ENCODE measurements around the gene WLS.

- TF ChIP-seq CBFB (IDR thresholded peaks at IDR 0.05; ENCODE audit: low read depth): no peak
- TF ChIP-seq EP300 (IDR thresholded peaks at IDR 0.05; ENCODE audit: borderline replicate concordance in 1 of 2, control insufficient read depth in 1 of 2, low read depth in 2 of 2, low read length in 2 of 2): no peak
- no peak for TF ChIP-seq CTCF (IDR thresholded peaks at IDR 0.05 in 2 of 3, conservative IDR thresholded peaks at IDR 0.05 in 1 of 3; ENCODE audit: control insufficient read depth in 2 of 3, extremely low read depth in 1 of 3, insufficient read depth in 1 of 3, low read depth in 3 of 3, low read length in 3 of 3)
- TF ChIP-seq EZH2 (IDR thresholded peaks at IDR 0.05; ENCODE audit: borderline replicate concordance, control insufficient read depth, low read depth, low read length): no peak
- TF ChIP-seq ELK1 (IDR thresholded peaks at IDR 0.05; ENCODE audit: low read depth, low read length): no peak
- no peak for TF ChIP-seq CBX3 (IDR thresholded peaks at IDR 0.05; ENCODE audit: borderline replicate concordance, low read depth)
- TF ChIP-seq PRDM15 (CRISPR knock-in tag; IDR thresholded peaks at IDR 0.05): no peak
- TF ChIP-seq POLR2A (IDR thresholded peaks at IDR 0.05; ENCODE audit: low read depth, low read length): no peak
- no peak for TF ChIP-seq GATAD2B (conservative IDR thresholded peaks at IDR 0.05; ENCODE audit: low read depth)
- TF ChIP-seq ATF2 (IDR thresholded peaks at IDR 0.05; ENCODE audit: low read length): no peak
- no peak for TF ChIP-seq SPI1 (IDR thresholded peaks at IDR 0.05; ENCODE audit: borderline replicate concordance, insufficient read depth, low read depth, low read length)
- TF ChIP-seq IRF3 (IDR thresholded peaks at IDR 0.05): no peak
- no peak for TF ChIP-seq CHD2 (IDR thresholded peaks at IDR 0.05; ENCODE audit: borderline replicate concordance, low read depth, low read length)
These were observed 14.7 kb downstream of the WLS start for GRCh38 chr1:68217618-68218017.

Measured in GM12878 (cell line).